WTC11 (cell line): ENCODE results near the gene CNNM3.

Experiments used
- ATF1 ChIP-seq: sonication (generic); formaldehyde crosslinking; IDR thresholded peaks from 2 replicates; pipeline ENCODE4 v1.8.1; 2023; ENCODE audit warnings: mild to moderate bottlenecking, moderate library complexity, missing genetic modification reagents
- MYBL2 ChIP-seq: sonication (generic); formaldehyde crosslinking; IDR thresholded peaks from 2 replicates; pipeline ENCODE4 v1.8.1; 2023; ENCODE audit warnings: mild to moderate bottlenecking, moderate library complexity, missing genetic modification reagents
- TP53 ChIP-seq: sonication (generic); formaldehyde crosslinking; IDR thresholded peaks from 2 replicates; pipeline ENCODE4 v1.8.1; 2023; ENCODE audit warnings: mild to moderate bottlenecking, missing genetic modification reagents
- TF ChIP-seq, protein P1 (sequence below): fragments of 200-600 bp; IDR thresholded peaks from 2 replicates; pipeline ENCODE4 v1.8.0; 2022; ENCODE audit warnings: antibody characterized with exemption

- TF ChIP-seq TP53 (CRISPR knock-in tag) (no peak), MYBL2 (CRISPR knock-in tag) (no peak), ATF1 (CRISPR knock-in tag) (no peak)
- TF ChIP-seq, protein P1, sequence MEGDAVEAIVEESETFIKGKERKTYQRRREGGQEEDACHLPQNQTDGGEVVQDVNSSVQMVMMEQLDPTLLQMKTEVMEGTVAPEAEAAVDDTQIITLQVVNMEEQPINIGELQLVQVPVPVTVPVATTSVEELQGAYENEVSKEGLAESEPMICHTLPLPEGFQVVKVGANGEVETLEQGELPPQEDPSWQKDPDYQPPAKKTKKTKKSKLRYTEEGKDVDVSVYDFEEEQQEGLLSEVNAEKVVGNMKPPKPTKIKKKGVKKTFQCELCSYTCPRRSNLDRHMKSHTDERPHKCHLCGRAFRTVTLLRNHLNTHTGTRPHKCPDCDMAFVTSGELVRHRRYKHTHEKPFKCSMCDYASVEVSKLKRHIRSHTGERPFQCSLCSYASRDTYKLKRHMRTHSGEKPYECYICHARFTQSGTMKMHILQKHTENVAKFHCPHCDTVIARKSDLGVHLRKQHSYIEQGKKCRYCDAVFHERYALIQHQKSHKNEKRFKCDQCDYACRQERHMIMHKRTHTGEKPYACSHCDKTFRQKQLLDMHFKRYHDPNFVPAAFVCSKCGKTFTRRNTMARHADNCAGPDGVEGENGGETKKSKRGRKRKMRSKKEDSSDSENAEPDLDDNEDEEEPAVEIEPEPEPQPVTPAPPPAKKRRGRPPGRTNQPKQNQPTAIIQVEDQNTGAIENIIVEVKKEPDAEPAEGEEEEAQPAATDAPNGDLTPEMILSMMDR, result peak; percentile 79
Measured at GRCh38 chr2:96801005-96801785, 14.9 kb upstream of the CNNM3 start.
